ENCODE measurements around the gene CHD9NB.

DNA sequence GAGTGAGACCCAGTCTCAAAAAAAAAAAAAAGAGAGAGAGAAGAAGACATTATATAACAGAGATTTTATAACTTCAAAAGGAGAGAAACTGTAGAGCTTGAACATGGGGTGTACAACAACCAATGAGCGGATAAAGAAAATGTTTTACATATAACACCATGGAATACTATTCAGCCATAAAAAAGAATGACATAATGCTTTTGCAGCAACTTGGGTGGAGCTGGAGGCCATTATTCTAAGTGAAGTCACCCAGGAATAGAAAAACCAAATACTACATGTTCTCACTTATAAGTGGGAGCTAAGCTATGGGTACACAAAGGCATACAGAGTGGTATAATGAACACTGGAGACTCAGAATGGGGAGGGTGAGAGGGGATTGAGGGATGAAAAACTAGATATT lies 61.1 kb downstream of the CHD9NB start:
- TF ChIP-seq, protein P1, sequence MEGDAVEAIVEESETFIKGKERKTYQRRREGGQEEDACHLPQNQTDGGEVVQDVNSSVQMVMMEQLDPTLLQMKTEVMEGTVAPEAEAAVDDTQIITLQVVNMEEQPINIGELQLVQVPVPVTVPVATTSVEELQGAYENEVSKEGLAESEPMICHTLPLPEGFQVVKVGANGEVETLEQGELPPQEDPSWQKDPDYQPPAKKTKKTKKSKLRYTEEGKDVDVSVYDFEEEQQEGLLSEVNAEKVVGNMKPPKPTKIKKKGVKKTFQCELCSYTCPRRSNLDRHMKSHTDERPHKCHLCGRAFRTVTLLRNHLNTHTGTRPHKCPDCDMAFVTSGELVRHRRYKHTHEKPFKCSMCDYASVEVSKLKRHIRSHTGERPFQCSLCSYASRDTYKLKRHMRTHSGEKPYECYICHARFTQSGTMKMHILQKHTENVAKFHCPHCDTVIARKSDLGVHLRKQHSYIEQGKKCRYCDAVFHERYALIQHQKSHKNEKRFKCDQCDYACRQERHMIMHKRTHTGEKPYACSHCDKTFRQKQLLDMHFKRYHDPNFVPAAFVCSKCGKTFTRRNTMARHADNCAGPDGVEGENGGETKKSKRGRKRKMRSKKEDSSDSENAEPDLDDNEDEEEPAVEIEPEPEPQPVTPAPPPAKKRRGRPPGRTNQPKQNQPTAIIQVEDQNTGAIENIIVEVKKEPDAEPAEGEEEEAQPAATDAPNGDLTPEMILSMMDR (IDR thresholded peaks at IDR 0.05) = no peak
- TF ChIP-seq POLR2A (IDR thresholded peaks at IDR 0.05; ENCODE audit: low read depth) (no peak), EP300 (IDR thresholded peaks at IDR 0.05) (no peak)

Measured in esophagus muscularis mucosa (tissue), 4 donors.